ENCODE measurements around the gene HES6.
"Not testable (repeated sequence)": the region's sequence is repeated elsewhere in the genome, so short reads cannot be mapped to it uniquely, and the experiment has no call there.

HES6 gene

DNA sequence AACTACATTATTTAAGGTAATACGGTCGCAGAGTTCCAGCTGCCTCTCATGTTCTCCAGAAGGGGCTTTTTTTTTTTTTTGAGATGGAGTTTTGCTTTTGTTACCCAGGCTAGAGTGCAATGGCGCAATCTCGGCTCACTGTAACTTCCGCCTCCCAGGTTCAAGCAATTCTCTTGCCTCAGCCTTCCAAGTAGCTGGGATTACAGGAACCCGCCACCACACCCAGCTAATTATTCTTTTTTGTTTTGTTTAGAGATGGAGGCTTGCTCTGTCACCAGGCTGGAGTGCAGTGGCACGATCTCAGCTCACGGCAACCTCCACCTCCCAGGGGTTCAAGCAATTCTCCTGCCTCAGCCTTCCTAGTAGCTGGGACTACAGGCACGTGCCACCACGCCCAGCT lies 33.6 kb upstream of the HES6 start:
- not testable (repeated sequence) for DNase-seq (ENCODE audit: low read depth)

DNA sequence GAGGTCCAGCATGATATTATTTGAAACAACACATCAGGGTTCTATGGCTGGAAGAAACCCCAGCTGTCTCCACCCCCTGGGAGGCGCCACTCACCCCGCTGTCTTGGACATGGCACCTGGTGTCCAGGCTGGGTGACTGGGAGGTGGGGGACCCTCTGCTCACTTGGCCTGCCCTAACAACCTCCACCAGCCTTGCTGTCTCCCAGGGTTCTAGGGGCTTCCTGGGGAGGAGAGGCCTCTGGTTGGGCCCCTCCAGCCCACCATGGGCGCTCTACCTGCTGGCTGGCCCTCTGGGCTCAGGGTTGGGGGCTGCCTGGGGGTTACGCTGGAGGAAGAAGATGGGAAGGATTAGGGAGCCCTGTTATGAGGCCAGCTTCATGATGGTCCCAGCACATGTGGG lies 32.3 kb upstream of the HES6 start:
- DNase-seq (ENCODE audit: low read depth), result no peak

DNA sequence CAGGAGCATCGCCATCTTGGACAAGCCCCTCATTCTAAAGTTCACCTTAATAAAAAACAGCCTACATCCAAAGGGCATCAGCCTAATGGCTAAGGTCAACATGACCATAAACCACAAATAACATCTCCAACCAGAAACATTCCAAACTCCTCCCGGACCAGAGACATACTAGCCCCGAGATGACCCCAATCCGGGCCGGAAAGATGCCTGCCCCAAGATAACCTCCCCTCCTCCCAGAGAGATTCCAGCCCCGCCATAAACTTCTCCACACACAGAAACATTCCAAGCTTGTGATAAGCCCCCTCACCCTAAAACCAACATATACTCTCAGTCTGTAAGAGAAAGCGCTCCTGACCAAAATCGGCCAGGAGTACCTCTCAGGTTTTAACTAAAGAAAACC lies 31.8 kb upstream of the HES6 start:
- DNase-seq (ENCODE audit: low read depth), result not testable (repeated sequence)

DNA sequence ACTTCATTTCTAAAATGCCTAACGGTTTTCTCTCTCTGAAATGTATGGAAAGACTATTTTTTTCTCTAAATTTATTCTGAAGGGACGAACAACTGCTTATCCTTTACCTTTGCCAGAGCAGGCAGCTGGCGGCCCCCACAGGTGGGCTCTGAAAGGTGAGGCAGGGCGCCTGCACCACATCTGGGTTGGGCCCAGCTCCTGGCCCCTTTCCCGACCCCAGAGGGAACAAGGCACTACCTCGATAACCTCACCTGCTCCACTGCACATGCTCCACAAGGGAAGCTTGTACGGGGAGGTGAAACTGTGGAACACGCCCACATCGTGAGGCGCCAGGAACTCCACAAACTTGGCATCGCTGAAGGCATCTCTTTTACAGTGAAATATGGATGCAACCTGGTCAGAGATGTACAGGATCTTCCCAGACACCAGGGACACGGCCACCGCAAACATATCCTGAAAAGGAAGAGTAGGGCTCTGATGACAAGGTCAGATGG lies 31.3 kb upstream of the HES6 start:
- no peak for DNase-seq (ENCODE audit: low read depth)

DNA sequence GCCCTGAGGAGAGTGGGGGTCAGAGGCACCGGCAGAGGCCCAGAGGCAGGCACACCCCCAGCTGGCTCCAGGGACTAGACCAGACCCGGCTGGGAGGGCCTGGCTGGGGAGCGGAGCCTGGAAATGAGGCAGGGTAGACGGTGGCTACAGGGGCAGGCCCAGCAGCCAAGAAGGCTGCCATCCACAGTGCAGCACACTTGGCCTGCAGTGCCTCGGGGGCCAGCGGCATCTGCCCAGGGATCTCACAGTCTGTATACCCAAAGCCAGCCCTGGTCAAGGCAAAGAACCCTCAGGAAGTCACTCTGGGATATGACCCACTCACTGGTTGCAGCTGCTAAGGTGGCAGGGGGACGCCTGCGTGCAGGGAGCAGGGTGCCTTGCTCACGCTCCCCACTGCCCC lies 30.8 kb upstream of the HES6 start:
- no peak for DNase-seq (ENCODE audit: low read depth)

DNA sequence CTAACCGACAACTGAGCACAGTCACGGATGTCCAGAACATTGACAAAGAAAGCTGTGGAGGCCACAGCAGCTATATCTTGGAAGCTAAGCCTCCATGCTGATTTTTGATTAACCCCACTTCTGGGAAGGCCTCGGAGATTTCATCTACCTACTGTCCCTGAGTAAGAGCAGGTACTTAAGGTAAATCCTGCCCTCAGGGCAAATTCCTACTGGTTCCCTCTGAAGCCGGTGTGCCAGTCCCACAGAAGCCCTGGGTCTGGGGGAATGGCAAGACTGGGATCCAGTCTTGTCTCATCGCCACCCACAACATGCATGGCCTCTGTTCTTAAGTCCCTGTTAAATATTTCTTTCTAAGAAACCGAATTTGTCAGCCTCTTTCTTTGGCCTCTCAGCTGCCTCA lies 29.9 kb upstream of the HES6 start:
- no peak for DNase-seq (ENCODE audit: low read depth)

DNA sequence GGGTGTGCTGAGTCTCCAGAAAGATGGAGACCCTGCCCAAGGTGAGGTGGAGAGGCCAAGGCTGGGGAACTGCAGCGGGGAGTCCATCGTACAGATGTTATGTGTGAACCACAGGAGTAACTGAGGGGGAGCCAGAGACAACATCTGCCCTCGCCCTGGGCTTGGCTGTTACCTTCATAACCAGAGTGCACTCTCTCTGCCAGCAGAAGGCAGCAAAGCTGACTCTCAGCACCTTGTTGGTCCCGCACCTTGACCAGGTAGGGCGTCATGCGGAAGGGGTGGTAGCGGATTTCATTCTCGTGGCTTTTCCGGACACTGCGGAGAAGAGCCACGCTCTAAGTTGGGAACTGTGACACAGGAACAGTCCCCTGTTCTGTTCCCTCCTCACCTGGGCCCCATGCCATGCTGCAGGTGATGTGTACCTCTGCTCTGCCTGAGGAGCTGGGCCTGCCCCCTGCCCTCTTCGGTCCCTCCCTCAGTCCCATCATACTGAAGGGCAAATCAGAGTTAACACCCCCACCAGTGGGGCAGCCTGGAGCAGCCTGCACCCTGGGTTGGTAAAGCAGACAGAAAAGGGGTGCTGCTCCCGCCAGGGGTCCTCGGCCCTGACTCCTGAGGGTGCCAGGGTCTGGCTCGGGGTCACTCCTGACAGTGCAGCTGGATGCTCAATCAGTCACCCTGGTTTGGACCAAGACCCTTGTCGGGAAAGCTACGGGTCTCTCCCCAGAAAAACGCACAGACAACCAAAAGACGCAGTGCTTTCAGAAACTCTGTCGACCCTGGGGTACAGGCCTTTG lies 28.2 kb upstream of the HES6 start:
- DNase-seq (ENCODE audit: low read depth), result no peak

DNA sequence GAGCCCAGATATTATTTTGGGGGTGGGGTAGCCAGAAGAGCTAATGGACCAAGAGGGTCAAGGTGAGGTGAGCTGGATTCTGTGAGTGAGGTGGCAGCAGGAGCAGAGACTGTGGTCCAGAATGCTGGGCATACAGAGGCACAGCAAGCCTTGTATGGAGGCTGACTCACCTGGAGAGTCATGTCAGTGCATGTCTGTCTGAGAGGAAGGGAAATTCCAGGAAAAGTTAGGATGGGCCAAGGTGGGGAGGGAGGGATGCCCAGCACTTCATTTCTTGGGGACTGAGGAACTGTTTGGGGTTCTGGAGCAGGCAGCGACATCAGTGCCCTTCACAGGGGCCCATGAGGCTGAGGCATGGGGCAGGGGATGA lies 27.5 kb upstream of the HES6 start:
- DNase-seq (ENCODE audit: low read depth), result peak; percentile 38

DNA sequence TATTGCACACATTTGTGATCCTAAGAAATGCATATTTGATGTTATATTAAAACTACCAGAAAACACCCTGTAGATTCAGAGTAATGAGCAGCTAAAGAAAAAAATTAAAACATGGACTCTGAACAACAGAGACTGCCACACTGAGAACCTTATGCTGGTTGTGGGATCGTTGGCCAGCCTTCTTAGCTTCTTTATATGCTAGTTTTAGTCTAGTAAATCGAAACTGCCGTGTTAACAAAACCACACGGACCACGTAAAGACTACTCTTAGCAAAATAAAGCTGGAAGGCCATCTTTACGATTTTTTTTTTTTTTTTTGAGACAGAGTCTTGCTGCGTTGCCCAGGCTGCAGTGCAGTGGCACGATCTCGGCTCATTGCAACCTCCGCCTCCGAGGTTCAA lies 25.8 kb upstream of the HES6 start:
- no peak for DNase-seq (ENCODE audit: low read depth)

DNA sequence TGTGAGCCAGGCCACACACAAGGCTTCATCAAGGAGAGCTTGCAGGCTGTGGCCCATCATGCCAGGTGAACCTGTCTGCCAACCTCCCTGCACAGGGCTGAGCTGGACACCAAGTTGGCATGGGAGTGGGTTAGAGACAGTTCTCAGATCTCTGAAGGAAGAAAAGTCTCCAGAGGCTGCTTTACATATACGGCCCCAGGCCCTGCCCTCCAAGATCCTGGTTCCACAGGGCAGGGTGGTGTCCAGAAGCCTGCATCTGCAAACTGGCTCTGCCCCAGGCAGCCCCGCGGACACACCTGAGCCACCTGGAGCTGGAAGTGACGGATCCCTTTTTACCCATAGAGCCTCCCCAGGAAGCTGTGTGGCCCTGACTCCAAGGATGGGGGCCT lies 24.2 kb upstream of the HES6 start:
- DNase-seq (ENCODE audit: low read depth), result no peak

DNA sequence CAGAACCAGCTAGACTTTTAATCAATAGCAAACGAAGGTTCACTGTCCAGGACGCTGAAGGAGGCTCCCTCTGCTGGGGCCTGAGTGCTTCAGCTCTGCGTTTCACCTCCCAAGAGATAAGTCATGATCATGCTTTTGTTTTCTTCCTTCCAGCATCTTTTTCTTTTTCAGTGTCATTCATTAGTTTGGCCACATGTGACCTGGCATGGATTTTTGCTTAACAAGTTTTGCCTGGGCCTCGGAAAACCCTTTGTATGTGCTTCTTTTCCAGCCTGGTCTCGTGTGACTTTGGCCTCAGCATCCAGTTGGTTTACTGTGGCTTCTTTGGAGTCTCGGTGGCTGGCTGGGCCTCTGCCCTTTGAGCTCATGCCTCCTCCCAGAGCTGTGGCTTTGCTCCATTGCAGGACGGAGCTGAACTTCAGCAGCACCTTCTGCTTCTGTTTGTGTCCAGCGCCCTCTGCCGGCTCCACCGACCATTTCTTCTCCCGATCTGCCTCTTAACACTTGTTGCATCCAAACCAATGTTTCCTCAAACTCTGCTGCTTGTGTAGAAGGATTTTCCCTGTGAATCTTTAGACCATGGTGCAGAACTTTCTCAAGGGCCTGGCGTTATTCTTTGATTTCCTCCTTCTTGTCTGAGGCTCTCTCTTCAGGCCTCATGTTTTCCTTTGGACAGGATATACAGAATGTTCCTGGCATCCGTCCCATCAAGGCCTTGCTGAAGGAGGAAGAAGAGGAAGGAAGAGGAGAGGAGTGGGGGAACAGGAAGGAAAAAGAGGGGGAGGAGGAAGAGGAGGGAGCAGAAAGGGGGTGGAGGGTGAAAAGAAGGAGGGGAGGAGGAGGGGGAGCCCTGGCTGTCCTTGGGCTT lies 23.6 kb upstream of the HES6 start:
- DNase-seq (ENCODE audit: low read depth), result peak; percentile 86

DNA sequence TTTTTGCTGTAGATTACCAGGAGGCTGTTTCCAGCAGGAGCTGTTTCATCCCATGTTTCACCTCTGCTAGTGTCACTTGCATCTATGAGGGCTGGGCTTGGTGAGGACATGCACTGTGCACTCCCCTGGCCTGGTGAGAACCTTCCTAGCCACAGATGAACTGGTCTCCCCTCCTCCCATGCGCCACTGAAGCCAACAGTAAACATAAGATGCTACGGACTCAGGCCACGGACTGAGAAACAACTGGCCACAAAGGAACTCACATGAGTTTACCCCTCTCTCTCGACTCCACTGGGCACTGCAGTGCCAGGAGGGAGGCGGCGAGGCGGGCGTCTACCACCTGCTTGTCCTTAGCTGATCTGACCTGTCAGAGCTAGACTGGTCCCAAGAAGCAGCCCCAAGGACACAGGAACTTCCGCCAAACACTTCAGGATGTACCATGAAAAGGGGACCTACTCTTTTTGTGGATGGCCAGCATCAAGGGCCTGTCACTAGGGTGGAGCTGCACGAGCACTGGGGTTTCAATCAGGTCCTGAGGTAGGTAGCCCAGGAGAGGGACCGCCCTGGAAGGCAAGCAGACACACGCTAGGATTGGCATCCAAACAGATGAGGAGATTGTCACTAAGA lies 22.8 kb upstream of the HES6 start:
- no peak for DNase-seq (ENCODE audit: low read depth)

DNA sequence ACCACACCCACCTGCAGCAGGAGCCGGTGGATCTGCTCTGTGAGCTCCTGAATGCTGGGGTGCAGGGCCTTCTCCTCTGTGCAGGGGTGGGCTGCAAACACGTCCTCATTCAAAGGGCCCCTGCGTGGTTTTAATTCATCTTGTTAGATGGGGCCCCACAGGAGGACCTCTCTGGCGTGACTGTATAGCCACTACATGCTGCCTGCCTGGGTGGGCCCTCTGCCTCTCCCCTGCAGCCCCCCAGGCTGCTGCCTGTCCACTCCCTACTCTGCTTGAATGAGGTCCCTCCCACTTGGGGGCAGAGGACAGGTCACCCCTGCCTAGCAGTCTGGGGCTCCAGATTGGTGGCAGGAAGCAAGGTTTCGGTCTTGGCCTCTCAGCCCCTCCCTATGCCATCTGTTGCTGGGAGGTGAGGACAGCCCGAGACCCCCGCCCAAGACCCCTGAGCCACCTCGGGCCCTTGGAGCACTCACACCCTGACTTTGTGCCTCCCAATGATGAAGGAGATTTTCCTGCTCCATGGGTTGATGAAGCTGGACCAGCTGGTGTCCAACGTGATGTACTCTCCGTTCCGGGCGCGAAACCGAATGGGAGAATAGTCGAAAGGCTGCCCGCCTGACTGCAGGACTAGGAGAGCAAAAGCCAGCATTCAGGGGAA lies 22.0 kb upstream of the HES6 start:
- no peak for DNase-seq (ENCODE audit: low read depth)

DNA sequence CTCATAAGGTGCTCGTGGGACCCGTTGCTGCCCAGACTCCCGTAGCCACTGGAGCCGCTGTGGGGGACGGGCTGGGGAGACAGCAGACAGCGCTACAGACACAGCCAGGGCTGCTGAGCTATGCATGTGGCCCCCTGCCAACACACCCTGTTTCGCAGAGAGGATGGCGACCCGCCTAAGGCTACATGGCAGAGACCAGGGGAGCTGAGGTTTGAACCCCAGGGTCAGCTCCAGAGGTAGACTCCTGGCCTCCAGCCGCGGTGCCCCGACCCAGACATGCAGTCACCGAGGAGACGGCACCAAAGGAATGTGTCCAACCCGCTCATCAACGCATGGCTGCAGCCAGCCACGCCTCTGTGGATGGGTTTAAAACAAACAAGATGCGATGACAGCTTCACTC lies 21.0 kb upstream of the HES6 start:
- no peak for DNase-seq (ENCODE audit: low read depth)

DNA sequence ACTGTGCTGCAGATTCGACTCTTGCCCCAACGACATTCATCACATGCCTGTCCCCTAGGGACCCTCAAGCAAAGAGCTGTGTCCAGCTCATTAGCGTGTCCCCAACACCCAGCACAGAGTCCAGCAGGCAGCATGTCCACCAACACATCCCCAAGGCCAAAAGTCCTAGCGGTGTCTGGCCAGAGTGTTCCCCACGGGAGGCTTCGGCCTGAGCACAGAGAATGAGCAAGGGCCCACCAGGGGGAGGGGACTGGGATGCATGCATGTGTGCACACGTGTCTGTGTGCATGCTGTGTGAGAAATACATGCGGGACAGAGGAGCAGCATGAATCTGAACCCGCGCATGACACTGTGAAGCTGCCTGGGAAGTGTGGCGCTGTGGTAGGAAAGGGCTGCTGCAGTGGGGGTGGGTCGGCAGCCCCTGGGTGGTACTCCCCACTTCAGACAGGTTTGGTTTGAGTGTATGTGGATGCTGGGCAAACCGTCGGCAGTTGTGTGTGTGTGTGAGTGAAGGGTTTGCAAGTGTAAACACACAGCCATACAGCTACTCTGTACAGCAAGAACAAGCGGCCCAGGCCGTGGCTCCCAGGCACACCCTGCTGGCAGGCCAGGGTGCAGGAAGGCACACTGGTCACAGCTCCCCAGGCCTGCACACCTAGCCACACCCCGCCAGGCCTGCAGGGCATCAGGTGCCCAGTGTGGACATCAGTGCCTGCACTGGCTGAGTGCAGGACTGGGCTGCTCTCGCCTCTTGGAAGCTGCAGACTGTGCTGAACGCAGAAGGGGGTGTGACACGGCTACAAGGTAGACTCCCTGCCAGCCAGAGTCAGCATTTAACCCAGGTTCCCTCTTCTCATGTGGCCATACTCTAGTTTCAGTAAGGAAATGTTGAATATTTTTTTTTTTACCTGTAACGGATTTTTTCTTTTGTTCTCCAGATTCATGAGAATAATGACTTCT lies 19.5 kb upstream of the HES6 start:
- DNase-seq (ENCODE audit: low read depth), result no peak

DNA sequence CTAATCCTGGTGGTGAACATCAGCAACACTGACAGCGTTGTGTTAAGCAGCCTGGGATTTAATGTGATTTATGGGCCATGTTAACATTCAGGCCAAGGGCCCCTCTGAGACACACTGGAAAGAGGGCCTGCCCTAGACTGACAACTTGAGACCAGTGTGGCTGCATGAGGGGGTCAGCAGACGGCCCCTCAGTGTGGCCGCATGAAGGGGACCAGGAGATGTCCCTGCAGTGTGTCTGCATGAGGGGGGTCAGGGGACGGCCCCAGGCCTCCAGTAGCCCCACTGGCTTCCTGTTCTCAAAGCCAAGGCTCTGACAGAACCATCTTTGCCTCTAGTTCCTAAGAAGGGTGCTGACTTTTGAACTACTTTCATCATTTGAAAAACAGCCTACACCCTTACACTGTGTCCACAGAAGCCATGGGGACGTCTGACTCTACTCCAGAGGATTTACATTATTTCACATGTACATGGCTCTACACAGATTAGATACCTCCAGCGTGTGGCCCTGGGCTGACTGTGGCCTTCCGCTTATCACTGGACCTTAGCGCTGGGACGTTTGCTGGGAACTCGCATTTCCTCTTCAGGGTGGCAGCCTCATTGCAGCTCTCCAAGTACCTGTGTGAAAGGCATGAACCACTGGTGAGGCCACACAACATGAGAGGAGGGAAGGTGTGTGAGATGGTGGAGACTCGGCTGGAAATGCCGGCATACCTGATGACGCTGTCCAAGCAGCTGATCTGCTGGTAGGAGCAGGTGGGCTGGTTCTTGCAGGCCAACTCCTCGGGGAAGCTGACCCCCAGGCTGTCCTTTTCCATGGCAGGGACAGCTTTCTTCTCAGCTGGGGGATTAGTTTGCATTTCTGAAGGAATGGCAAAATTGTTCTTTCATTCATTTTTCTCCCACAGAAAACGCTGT lies 18.2 kb upstream of the HES6 start:
- no peak for DNase-seq (ENCODE audit: low read depth)

DNA sequence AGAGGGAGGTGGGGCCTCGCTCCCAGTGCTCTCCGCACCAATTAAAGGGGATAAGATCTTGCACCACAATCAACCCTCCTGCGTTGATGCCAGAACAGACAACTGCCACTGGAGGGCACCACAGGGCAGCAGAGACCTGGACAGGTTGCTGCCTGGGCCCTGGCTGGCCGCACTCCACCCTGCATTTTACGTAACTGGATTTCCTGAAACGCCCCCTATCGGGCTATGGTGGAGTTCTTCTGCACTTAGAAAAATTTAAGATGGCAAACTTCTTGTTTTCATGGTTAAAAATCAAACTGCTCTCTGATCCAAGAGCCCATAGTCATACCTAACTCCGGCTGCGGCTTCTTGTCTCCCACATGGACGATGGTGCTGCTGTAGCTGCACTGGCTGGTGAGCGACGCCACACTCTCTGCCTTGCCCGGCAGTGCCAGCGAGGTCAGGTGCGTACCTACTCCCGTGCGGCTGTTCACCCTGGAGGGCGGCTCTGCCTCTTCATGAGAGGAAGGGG lies 16.8 kb upstream of the HES6 start:
- DNase-seq (ENCODE audit: low read depth), result peak; percentile 91

DNA sequence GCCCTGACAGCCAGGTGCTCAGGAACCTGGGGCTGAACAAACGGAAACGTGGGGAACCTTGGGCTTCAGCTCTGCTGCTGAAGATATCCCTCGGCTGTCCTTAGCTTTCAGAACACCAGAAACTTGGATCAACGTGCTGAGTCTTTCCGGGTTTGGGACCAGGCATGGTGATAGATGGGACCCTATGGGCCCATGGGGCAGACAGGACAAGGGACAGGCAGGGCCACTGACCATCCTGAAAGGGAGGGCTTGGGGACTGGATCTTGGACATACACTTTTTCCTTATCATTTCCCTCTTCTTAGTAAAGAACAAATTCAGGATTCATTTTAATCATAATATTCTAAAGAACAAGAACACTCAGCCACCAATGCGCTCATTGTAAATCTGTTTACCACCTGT lies 16.3 kb upstream of the HES6 start:
- no peak for DNase-seq (ENCODE audit: low read depth)

DNA sequence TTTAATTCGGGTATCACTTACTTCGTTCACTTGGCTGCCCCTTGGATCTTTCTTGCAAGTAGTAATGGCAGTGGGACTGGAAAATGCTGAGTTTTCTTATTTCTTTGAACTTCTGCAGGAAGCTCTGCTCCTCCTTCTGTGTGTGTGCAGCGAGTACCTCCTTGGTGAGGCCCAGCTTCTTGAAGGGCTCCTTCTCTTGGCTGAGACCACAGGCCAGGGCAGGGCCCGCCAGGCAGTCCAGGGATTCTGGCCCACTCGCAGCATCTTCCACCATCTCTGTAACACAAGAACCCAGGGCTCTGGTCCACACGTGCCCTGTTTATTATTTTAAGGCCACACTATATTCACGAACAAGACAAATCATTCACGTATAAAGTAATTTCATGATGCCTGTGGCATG lies 15.8 kb upstream of the HES6 start:
- no peak for DNase-seq (ENCODE audit: low read depth)

DNA sequence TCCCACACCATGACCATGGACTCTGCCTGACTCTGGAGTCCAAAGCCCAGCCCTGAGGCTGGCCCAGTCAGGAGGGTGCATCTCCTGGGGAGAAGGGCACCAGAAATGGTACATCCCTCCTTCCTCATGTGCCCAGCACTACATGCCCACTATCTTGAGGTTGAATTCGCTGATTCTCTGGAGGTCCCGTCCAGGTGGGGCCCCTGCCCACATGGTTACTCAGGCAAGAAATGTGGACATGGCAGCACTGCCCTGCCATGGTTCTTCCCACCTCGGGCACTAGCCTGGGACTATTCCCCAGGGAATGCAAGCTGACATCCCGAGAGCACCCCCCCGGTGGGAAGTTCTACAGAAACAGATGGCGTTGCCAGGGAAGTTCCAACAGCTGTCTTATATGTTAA lies 15.3 kb upstream of the HES6 start:
- DNase-seq (ENCODE audit: low read depth), result no peak

All from ELR (cell line).